Neural progenitor cell (in vitro differentiated cells): ENCODE results near the gene PFDN1. TPM values are rescaled to one million over a fixed set of nuclear protein-coding genes. Genes with fewer than 3 reads are reported as not detected.

Experiments used
- DNase-seq: peaks from one replicate; pipeline ENCODE4 v3.0.0-alpha.2; 2016; ENCODE audit warnings: low spot score
- H2AFZ ChIP-seq: fragments of 200-600 bp; sonication (generic); replicated peaks from 2 replicates; pipeline ENCODE4 v1.6.1; 2016; ENCODE audit warnings: antibody characterized with exemption
- H3F3A ChIP-seq: fragments of 200-600 bp; sonication (generic); 2 replicates; pipeline ENCODE4 v1.6.1; 2016; ENCODE audit warnings: antibody characterized with exemption, low read depth
- H3K27ac ChIP-seq: fragments of 200-600 bp; sonication (generic); 2 replicates; pipeline ENCODE4 v1.5.1; 2016; ENCODE audit warnings: mild to moderate bottlenecking
- H3K27me3 ChIP-seq: fragments of 200-600 bp; sonication (generic); 2 replicates; pipeline ENCODE4 v1.6.1; 2016; ENCODE audit warnings: mild to moderate bottlenecking, moderate library complexity
- H3K36me3 ChIP-seq: fragments of 200-600 bp; sonication (generic); 2 replicates; pipeline ENCODE4 v1.5.1; 2016
- H3K4me1 ChIP-seq: fragments of 200-600 bp; sonication (generic); 2 replicates; pipeline ENCODE4 v1.6.1; 2016; ENCODE audit warnings: mixed run types
- H3K4me2 ChIP-seq: fragments of 200-600 bp; sonication (generic); 2 replicates; pipeline ENCODE4 v1.6.1; 2016
- H3K4me3 ChIP-seq: fragments of 200-600 bp; sonication (generic); 2 replicates; pipeline ENCODE4 v1.5.1; 2016
- H3K79me2 ChIP-seq: fragments of 200-600 bp; sonication (generic); 2 replicates; pipeline ENCODE4 v1.6.1; 2016; ENCODE audit warnings: low read depth
- H3K9ac ChIP-seq: fragments of 200-600 bp; sonication (generic); 2 replicates; pipeline ENCODE4 v1.6.1; 2016
- H3K9me3 ChIP-seq: fragments of 200-600 bp; sonication (generic); 2 replicates; pipeline ENCODE4 v1.5.1; 2016; ENCODE audit warnings: low read depth
- H4K20me1 ChIP-seq: fragments of 200-600 bp; sonication (generic); 2 replicates; pipeline ENCODE4 v1.6.1; 2016; ENCODE audit warnings: low read depth
- H3K27ac Mint-ChIP-seq: 3 replicates; pipeline ENCODE4 v1.8.0; 2021; ENCODE audit warnings: mixed read lengths
- H3K27me3 Mint-ChIP-seq: 2 replicates; pipeline ENCODE4 v1.8.0; 2022; ENCODE audit warnings: low read depth, mild to moderate bottlenecking, inconsistent platforms, moderate library complexity, mixed read lengths; ENCODE audit not compliant: insufficient read depth
- H3K36me3 Mint-ChIP-seq: 3 replicates; pipeline ENCODE4 v1.8.0; 2021; ENCODE audit warnings: mixed read lengths
- H3K4me1 Mint-ChIP-seq: 3 replicates; pipeline ENCODE4 v1.8.0; 2021; ENCODE audit warnings: mixed read lengths
- H3K4me3 Mint-ChIP-seq: 3 replicates; pipeline ENCODE4 v1.8.0; 2021; ENCODE audit warnings: mild to moderate bottlenecking, moderate library complexity, mixed read lengths
- H3K9me3 Mint-ChIP-seq: 3 replicates; pipeline ENCODE4 v1.8.0; 2020; ENCODE audit warnings: mixed read lengths
- EZH2 ChIP-seq: fragments of 200-600 bp; sonication (generic); IDR thresholded peaks from 2 replicates; pipeline ENCODE4 v1.6.1; 2017; ENCODE audit warnings: antibody characterized with exemption, mild to moderate bottlenecking, moderate library complexity
- EZH2phosphoT487 ChIP-seq: fragments of 200-600 bp; sonication (generic); IDR thresholded peaks from 2 replicates; pipeline ENCODE4 v1.6.1; 2017; ENCODE audit warnings: antibody characterized with exemption
- total RNA-seq: library from RNA; depleted of rRNA; stranded (reverse); fragments of >200 nt; gene quantifications from 2 replicates; pipeline ENCODE4 v1.2.3, GENCODE V29; 2015; ENCODE audit warnings: low replicate concordance
- TF ChIP-seq, protein P1 (sequence below): fragments of 200-600 bp; sonication (generic); IDR thresholded peaks from 2 replicates; pipeline ENCODE4 v1.5.1; 2017; ENCODE audit warnings: antibody characterized with exemption, mild to moderate bottlenecking

PFDN1 gene
- total RNA-seq, 1 donor from 2014 or later, result 79.8 TPM

GRCh38 chr5:140318792-140319191 lies 15.9 kb upstream of the PFDN1 start:
- no peaks in the 10 kb centered on the region for H4K20me1 ChIP-seq
- TF ChIP-seq, protein P1, sequence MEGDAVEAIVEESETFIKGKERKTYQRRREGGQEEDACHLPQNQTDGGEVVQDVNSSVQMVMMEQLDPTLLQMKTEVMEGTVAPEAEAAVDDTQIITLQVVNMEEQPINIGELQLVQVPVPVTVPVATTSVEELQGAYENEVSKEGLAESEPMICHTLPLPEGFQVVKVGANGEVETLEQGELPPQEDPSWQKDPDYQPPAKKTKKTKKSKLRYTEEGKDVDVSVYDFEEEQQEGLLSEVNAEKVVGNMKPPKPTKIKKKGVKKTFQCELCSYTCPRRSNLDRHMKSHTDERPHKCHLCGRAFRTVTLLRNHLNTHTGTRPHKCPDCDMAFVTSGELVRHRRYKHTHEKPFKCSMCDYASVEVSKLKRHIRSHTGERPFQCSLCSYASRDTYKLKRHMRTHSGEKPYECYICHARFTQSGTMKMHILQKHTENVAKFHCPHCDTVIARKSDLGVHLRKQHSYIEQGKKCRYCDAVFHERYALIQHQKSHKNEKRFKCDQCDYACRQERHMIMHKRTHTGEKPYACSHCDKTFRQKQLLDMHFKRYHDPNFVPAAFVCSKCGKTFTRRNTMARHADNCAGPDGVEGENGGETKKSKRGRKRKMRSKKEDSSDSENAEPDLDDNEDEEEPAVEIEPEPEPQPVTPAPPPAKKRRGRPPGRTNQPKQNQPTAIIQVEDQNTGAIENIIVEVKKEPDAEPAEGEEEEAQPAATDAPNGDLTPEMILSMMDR, result no peak
- TF ChIP-seq EZH2phosphoT487, result no peak
- no peak for TF ChIP-seq EZH2
- Mint-ChIP-seq H3K4me1 (peaks cover 17% of the 10 kb centered on the region), H3K9me3 (peaks cover 4% of the 10 kb centered on the region), H3K36me3 (no peaks in the 10 kb centered on the region), H3K4me3 (no peak overlapping the region), H3K27ac (no peak overlapping the region), H3K27me3 (no peaks in the 10 kb centered on the region)
- H3K4me2 ChIP-seq, result no peak overlapping the region
- H3K27me3 ChIP-seq, result no peaks in the 10 kb centered on the region
- no peak overlapping the region for H3K27ac ChIP-seq
- DNase-seq, result no peak
- no peak overlapping the region for H3K4me3 ChIP-seq
- no peak overlapping the region for H3K9ac ChIP-seq
- no peaks in the 10 kb centered on the region for H3K4me1 ChIP-seq
- H3K36me3 ChIP-seq, result no peaks in the 10 kb centered on the region
- no peak overlapping the region for H2AFZ ChIP-seq
- no peaks in the 10 kb centered on the region for H3K79me2 ChIP-seq
- no peaks in the 10 kb centered on the region for H3F3A ChIP-seq
- no peaks in the 10 kb centered on the region for H3K9me3 ChIP-seq

- Histone ChIP-seq H3K4me3 (no peak overlapping the region), H3K79me2 (no peaks in the 10 kb centered on the region), H3F3A (no peaks in the 10 kb centered on the region), H3K27me3 (no peaks in the 10 kb centered on the region), H3K9me3 (no peaks in the 10 kb centered on the region), H3K9ac (no peak overlapping the region), H3K27ac (no peak overlapping the region), H3K4me1 (no peaks in the 10 kb centered on the region), H3K4me2 (no peak overlapping the region), H3K36me3 (no peaks in the 10 kb centered on the region), H2AFZ (no peak overlapping the region), H4K20me1 (no peaks in the 10 kb centered on the region)
- Mint-ChIP-seq H3K4me3 (no peak overlapping the region), H3K9me3 (peaks cover 4% of the 10 kb centered on the region), H3K4me1 (peaks cover 7% of the 10 kb centered on the region), H3K27ac (no peak overlapping the region), H3K27me3 (no peaks in the 10 kb centered on the region), H3K36me3 (no peaks in the 10 kb centered on the region)
- TF ChIP-seq EZH2, result no peak
- no peak for TF ChIP-seq EZH2phosphoT487
- TF ChIP-seq, protein P1, result no peak
- no peak for DNase-seq
Measured at GRCh38 chr5:140317859-140318258, 15.0 kb upstream of the PFDN1 start.

DNA sequence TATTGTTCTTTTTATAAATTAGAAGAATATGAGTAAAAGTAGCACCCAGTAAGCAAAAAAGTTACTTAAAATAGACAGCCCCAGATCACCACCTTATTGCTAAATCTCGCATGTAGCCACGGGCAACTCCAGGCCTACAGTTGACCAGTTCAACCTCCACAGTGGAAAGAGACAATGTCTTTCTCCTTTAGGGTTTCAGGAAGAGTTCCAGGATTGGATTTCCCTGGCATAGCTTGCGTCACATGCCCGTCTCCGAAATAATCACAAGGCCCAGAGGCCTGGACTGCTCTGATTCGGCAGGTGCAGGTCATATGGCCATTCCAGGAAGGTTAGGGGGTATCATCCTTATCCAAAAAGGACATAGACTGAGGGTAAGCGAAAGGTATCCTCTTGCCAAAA lies 9.9 kb upstream of the PFDN1 start:
- Mint-ChIP-seq H3K9me3 (no peaks in the 10 kb centered on the region), H3K36me3 (no peaks in the 10 kb centered on the region), H3K4me3 (no peak overlapping the region), H3K27me3 (peaks cover 2% of the 10 kb centered on the region), H3K4me1 (peaks cover 18% of the 10 kb centered on the region), H3K27ac (no peak overlapping the region)
- DNase-seq, result no peak
- no peaks in the 10 kb centered on the region for H3F3A ChIP-seq
- no peaks in the 10 kb centered on the region for H4K20me1 ChIP-seq
- no peaks in the 10 kb centered on the region for H3K4me1 ChIP-seq
- H3K27me3 ChIP-seq, result no peaks in the 10 kb centered on the region
- H3K9ac ChIP-seq, result no peak overlapping the region
- H3K27ac ChIP-seq, result no peak overlapping the region
- H3K79me2 ChIP-seq, result no peaks in the 10 kb centered on the region
- no peaks in the 10 kb centered on the region for H3K9me3 ChIP-seq
- H2AFZ ChIP-seq, result no peak overlapping the region
- H3K36me3 ChIP-seq, result no peaks in the 10 kb centered on the region
- H3K4me3 ChIP-seq, result no peak overlapping the region
- H3K4me2 ChIP-seq, result no peak overlapping the region
- no peak for TF ChIP-seq EZH2phosphoT487
- TF ChIP-seq, protein P1, result no peak
- no peak for TF ChIP-seq EZH2
